ENCODE data around the gene RBMS3. TPM values are rescaled to one million over a fixed set of nuclear protein-coding genes. Genes with fewer than 3 reads are reported as not detected.
"Not testable (repeated sequence)": the region's sequence is repeated elsewhere in the genome, so short reads cannot be mapped to it uniquely, and the experiment has no call there.

Gene RBMS3
- total and polyA plus RNA-seq, 2 donors: 12.8 to 19.9 TPM

DNA sequence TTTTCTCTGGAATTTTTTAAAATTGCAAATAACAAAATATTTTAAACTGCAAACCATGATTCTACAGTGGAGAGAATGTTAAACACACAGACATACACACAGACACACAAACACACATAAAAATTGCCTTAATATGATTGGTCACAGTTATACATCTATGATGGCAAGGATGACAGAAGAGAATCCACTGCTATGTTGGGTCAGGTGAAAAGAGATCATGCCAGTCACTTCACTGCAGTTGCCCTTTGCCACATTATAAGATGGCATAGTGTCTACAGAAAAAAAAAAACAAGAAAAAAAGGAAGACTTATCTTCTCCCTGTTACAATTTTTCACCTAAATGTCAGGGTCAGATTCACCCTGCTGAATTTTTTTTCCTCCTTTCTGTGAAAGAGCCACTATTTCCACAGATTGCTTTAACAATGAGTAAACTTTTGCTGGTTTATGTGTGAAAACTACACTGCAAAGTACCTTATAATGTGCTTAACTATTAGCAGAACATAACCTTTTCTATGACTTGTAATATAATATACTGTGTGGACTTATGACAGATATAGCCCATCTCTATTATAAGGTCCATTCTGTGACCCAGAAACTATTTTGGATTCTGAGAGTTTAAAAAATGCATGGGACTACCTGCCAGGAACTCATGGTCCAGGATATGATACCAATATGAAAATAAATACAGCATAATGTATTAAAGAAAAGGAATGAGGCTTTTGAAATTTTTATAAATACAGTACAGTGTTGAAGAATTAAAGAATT, 111.9 kb downstream of the RBMS3 start:
- Histone ChIP-seq H3K27ac (ENCODE audit: low read depth in 1 of 2, low read length in 1 of 2) (no peak overlapping the region), H3K4me3 (ENCODE audit: low read length in 2 of 2) (no peak overlapping the region), H3K4me1 (ENCODE audit: control insufficient read depth in 2 of 2, insufficient read depth in 2 of 2, low read length in 2 of 2) (no peaks in the 10 kb centered on the region), H3K27me3 (ENCODE audit: control insufficient read depth in 2 of 2, insufficient read depth in 1 of 2, low read length in 1 of 2) (no peaks in the 10 kb centered on the region), H3K36me3 (ENCODE audit: control insufficient read depth in 2 of 2, insufficient read depth in 2 of 2, low read length in 1 of 2) (no peaks in the 10 kb centered on the region), H3K9me3 (ENCODE audit: control insufficient read depth in 2 of 2, insufficient read depth in 1 of 2, low read length in 1 of 2) (no peaks in the 10 kb centered on the region)
- no peak for DNase-seq (ENCODE audit: low read depth in 6 of 9, low spot score in 9 of 9)

- H3K27me3 ChIP-seq (ENCODE audit: control insufficient read depth in 2 of 2, insufficient read depth in 1 of 2, low read length in 1 of 2); H3K36me3 ChIP-seq (ENCODE audit: control insufficient read depth in 2 of 2, insufficient read depth in 2 of 2, low read length in 1 of 2); H3K4me3 ChIP-seq (ENCODE audit: low read length in 2 of 2); DNase-seq (ENCODE audit: low read depth in 6 of 9, low spot score in 9 of 9); H3K4me1 ChIP-seq (ENCODE audit: control insufficient read depth in 2 of 2, insufficient read depth in 2 of 2, low read length in 2 of 2); H3K9me3 ChIP-seq (ENCODE audit: control insufficient read depth in 2 of 2, insufficient read depth in 1 of 2, low read length in 1 of 2); H3K27ac ChIP-seq (ENCODE audit: low read depth in 1 of 2, low read length in 1 of 2): not testable (repeated sequence)
- 97% methylated on average over 4 of the region's 4 CpGs for WGBS
Observed at GRCh38 chr3:29393946-29394345, 113.1 kb downstream of the RBMS3 start.

GRCh38 chr3:29397406-29397805, 116.5 kb downstream of the RBMS3 start:
- WGBS: 97% methylated on average over 3 of the region's 3 CpGs
- Histone ChIP-seq H3K4me3 (ENCODE audit: low read length in 2 of 2) (no peak overlapping the region), H3K9me3 (ENCODE audit: control insufficient read depth in 2 of 2, insufficient read depth in 1 of 2, low read length in 1 of 2) (no peaks in the 10 kb centered on the region), H3K4me1 (ENCODE audit: control insufficient read depth in 2 of 2, insufficient read depth in 2 of 2, low read length in 2 of 2) (no peaks in the 10 kb centered on the region), H3K27ac (ENCODE audit: low read depth in 1 of 2, low read length in 1 of 2) (no peak overlapping the region), H3K36me3 (ENCODE audit: control insufficient read depth in 2 of 2, insufficient read depth in 2 of 2, low read length in 1 of 2) (no peaks in the 10 kb centered on the region), H3K27me3 (ENCODE audit: control insufficient read depth in 2 of 2, insufficient read depth in 1 of 2, low read length in 1 of 2) (no peaks in the 10 kb centered on the region)
- DNase-seq (ENCODE audit: low read depth in 6 of 9, low spot score in 9 of 9): no peak

DNA sequence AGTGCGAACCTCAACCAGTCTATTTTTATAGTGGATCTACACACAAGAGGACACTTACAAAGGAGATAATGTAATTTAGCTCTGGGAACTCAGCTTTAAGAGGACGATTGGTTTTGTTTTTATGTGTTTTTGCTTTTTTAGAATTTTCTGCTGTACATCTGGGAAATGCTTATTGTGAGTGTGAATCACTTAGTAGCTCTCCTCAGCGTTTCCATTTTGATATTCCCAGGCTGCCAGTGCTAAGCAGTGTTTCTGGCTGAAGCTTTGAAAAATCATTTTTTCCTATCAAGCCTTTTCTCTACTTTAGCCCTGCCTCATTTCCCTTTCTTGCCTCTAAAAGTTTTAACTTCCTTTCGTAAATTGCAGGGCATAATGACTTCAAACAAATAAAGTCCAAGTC, 117.9 kb downstream of the RBMS3 start:
- H3K27ac ChIP-seq (ENCODE audit: low read depth in 1 of 2, low read length in 1 of 2): no peak overlapping the region
- H3K36me3 ChIP-seq (ENCODE audit: control insufficient read depth in 2 of 2, insufficient read depth in 2 of 2, low read length in 1 of 2): no peaks in the 10 kb centered on the region
- H3K4me3 ChIP-seq (ENCODE audit: low read length in 2 of 2): no peak overlapping the region
- H3K4me1 ChIP-seq (ENCODE audit: control insufficient read depth in 2 of 2, insufficient read depth in 2 of 2, low read length in 2 of 2): no peaks in the 10 kb centered on the region
- no peak for DNase-seq (ENCODE audit: low read depth in 6 of 9, low spot score in 9 of 9)
- H3K9me3 ChIP-seq (ENCODE audit: control insufficient read depth in 2 of 2, insufficient read depth in 1 of 2, low read length in 1 of 2): no peaks in the 10 kb centered on the region
- no peaks in the 10 kb centered on the region for H3K27me3 ChIP-seq (ENCODE audit: control insufficient read depth in 2 of 2, insufficient read depth in 1 of 2, low read length in 1 of 2)
- WGBS: 97% methylated on average over 4 of the region's 4 CpGs

GRCh38 chr3:29406291-29406832, 125.5 kb downstream of the RBMS3 start:
- no peaks in the 10 kb centered on the region for H3K27me3 ChIP-seq (ENCODE audit: control insufficient read depth in 2 of 2, insufficient read depth in 1 of 2, low read length in 1 of 2)
- no peaks in the 10 kb centered on the region for H3K36me3 ChIP-seq (ENCODE audit: control insufficient read depth in 2 of 2, insufficient read depth in 2 of 2, low read length in 1 of 2)
- peaks cover 7 to 13% of the 10 kb centered on the region in 2 donors for H3K4me1 ChIP-seq (ENCODE audit: control insufficient read depth in 2 of 2, insufficient read depth in 2 of 2, low read length in 2 of 2)
- 44% methylated on average over 1 of the region's 1 CpG for WGBS
- no peak overlapping the region for H3K4me3 ChIP-seq (ENCODE audit: low read length in 2 of 2)
- no peaks in the 10 kb centered on the region for H3K9me3 ChIP-seq (ENCODE audit: control insufficient read depth in 2 of 2, insufficient read depth in 1 of 2, low read length in 1 of 2)
- H3K27ac ChIP-seq (ENCODE audit: low read depth in 1 of 2, low read length in 1 of 2): no peak overlapping the region
- DNase-seq (ENCODE audit: low read depth in 6 of 9, low spot score in 9 of 9): no peak

- no peaks in the 10 kb centered on the region for H3K9me3 ChIP-seq (ENCODE audit: control insufficient read depth in 2 of 2, insufficient read depth in 1 of 2, low read length in 1 of 2)
- H3K4me3 ChIP-seq (ENCODE audit: low read length in 2 of 2): no peak overlapping the region
- no peaks in the 10 kb centered on the region for H3K27me3 ChIP-seq (ENCODE audit: control insufficient read depth in 2 of 2, insufficient read depth in 1 of 2, low read length in 1 of 2)
- 97% methylated on average over 3 of the region's 3 CpGs for WGBS
- H3K4me1 ChIP-seq (ENCODE audit: control insufficient read depth in 2 of 2, insufficient read depth in 2 of 2, low read length in 2 of 2): peaks cover 15 to 28% of the 10 kb centered on the region in 2 donors
- no peak for DNase-seq (ENCODE audit: low read depth in 6 of 9, low spot score in 9 of 9)
- H3K36me3 ChIP-seq (ENCODE audit: control insufficient read depth in 2 of 2, insufficient read depth in 2 of 2, low read length in 1 of 2): no peaks in the 10 kb centered on the region
- no peak overlapping the region for H3K27ac ChIP-seq (ENCODE audit: low read depth in 1 of 2, low read length in 1 of 2)
Observed at GRCh38 chr3:29408676-29409075, 127.8 kb downstream of the RBMS3 start.

DNA sequence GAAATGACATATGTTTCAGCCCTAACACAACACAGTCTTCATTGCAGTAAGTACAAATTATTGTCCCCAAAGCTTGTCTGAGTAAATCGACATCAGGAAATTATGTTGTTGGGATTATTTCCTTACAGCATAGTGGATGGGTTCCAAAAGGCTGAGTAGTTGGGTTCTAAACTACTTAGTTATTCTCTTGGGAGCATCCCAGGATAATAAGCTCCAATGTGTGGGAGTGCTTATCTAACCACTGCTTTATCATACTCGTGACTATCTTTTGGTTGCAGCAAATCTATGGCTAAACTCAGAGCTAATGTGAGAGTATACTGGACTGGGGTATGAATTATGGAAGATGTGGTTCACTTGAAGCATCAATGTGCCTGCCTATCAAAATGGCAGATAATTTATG, 128.5 kb downstream of the RBMS3 start:
- WGBS: 96% methylated on average over 2 of the region's 2 CpGs
- Histone ChIP-seq H3K27me3 (ENCODE audit: control insufficient read depth in 2 of 2, insufficient read depth in 1 of 2, low read length in 1 of 2) (no peaks in the 10 kb centered on the region), H3K36me3 (ENCODE audit: control insufficient read depth in 2 of 2, insufficient read depth in 2 of 2, low read length in 1 of 2) (no peaks in the 10 kb centered on the region), H3K4me3 (ENCODE audit: low read length in 2 of 2) (no peak overlapping the region), H3K27ac (ENCODE audit: low read depth in 1 of 2, low read length in 1 of 2) (no peak overlapping the region), H3K4me1 (ENCODE audit: control insufficient read depth in 2 of 2, insufficient read depth in 2 of 2, low read length in 2 of 2) (peaks cover 15 to 28% of the 10 kb centered on the region in 2 donors), H3K9me3 (ENCODE audit: control insufficient read depth in 2 of 2, insufficient read depth in 1 of 2, low read length in 1 of 2) (no peaks in the 10 kb centered on the region)
- DNase-seq (ENCODE audit: low read depth in 6 of 9, low spot score in 9 of 9): no peak

- H3K27ac ChIP-seq (ENCODE audit: low read depth in 1 of 2, low read length in 1 of 2): peak overlapping the region in 1 of 2 donors; percentile 89
- WGBS: 85% methylated on average over 3 of the region's 3 CpGs
Observed at GRCh38 chr3:29410220-29410619, 129.3 kb downstream of the RBMS3 start.

GRCh38 chr3:29410660-29411405, 130.0 kb downstream of the RBMS3 start:
- peak in 1 of 9 donors; percentile 29 for DNase-seq (ENCODE audit: low read depth in 6 of 9, low spot score in 9 of 9)
- no peaks in the 10 kb centered on the region for H3K27me3 ChIP-seq (ENCODE audit: control insufficient read depth in 2 of 2, insufficient read depth in 1 of 2, low read length in 1 of 2)
- no peaks in the 10 kb centered on the region for H3K36me3 ChIP-seq (ENCODE audit: control insufficient read depth in 2 of 2, insufficient read depth in 2 of 2, low read length in 1 of 2)
- H3K27ac ChIP-seq (ENCODE audit: low read depth in 1 of 2, low read length in 1 of 2): peak overlapping the region in 1 of 2 donors; percentile 89
- 79% methylated on average over 3 of the region's 3 CpGs for WGBS
- H3K4me3 ChIP-seq (ENCODE audit: low read length in 2 of 2): no peak overlapping the region
- peaks cover 15 to 28% of the 10 kb centered on the region in 2 donors for H3K4me1 ChIP-seq (ENCODE audit: control insufficient read depth in 2 of 2, insufficient read depth in 2 of 2, low read length in 2 of 2)
- H3K9me3 ChIP-seq (ENCODE audit: control insufficient read depth in 2 of 2, insufficient read depth in 1 of 2, low read length in 1 of 2): no peaks in the 10 kb centered on the region

More at GRCh38 chr3:29410220-29410619, 129.3 kb downstream of the RBMS3 start:
- Histone ChIP-seq H3K36me3 (ENCODE audit: control insufficient read depth in 2 of 2, insufficient read depth in 2 of 2, low read length in 1 of 2) (no peaks in the 10 kb centered on the region), H3K27me3 (ENCODE audit: control insufficient read depth in 2 of 2, insufficient read depth in 1 of 2, low read length in 1 of 2) (no peaks in the 10 kb centered on the region), H3K9me3 (ENCODE audit: control insufficient read depth in 2 of 2, insufficient read depth in 1 of 2, low read length in 1 of 2) (no peaks in the 10 kb centered on the region), H3K4me1 (ENCODE audit: control insufficient read depth in 2 of 2, insufficient read depth in 2 of 2, low read length in 2 of 2) (peaks cover 15 to 28% of the 10 kb centered on the region in 2 donors), H3K4me3 (ENCODE audit: low read length in 2 of 2) (no peak overlapping the region)
- DNase-seq (ENCODE audit: low read depth in 6 of 9, low spot score in 9 of 9): peak in 4 of 9 donors; percentile 12 to 57 (median 20)
